HG03039 (cell line): Measurements from ENCODE around the gene KIF24.
"Not testable (repeated sequence)": the region's sequence is repeated elsewhere in the genome, so short reads cannot be mapped to it uniquely, and the experiment has no call there.

Experiments used
- ATAC-seq: cut with Tn5 transposase; IDR thresholded peaks from one replicate; pipeline ENCODE4 v1.9.1; 2021; ENCODE audit warnings: mild to moderate bottlenecking, moderate library complexity; ENCODE audit not compliant: unreplicated experiment

The KIF24 gene

DNA sequence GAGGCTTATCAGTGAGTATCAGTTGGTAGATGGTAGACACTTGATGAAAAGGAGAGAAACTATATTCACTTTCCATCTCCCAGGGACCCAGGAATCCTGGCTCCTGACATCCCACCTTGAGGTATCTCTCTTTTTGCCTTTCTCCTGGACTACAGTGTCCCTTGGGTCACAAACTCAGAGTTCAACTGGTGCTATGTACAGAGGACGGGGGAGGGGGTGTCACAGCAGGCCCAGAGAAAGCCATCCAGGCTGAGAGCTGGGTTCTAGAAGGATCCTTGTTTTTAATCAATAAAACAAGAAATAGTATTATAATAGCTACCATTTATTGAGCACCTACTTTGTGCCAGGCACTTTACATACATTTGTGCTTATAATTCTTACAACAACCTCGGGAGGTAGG is 37.3 kb upstream of the KIF24 start:
- ATAC-seq: no peak

DNA sequence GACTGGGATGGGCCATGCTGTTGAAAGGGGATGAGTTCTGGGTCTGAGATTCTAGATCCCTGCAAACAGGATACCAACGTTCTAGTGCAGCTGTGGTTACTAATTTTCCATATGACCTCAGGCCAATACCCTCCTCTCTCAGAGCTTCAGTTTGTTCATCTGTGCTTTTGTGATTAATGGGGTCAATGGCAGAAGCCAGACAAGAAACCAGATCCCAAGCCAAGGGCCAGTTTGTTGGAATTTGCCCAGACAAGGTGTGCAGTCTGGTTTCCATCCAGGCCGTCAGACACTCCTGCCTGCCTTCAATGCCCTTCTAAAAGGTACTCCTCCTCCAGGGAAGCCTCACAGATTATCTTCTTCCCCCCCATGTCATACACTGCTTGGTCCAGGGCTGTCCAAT is 36.2 kb upstream of the KIF24 start:
- ATAC-seq: no peak

DNA sequence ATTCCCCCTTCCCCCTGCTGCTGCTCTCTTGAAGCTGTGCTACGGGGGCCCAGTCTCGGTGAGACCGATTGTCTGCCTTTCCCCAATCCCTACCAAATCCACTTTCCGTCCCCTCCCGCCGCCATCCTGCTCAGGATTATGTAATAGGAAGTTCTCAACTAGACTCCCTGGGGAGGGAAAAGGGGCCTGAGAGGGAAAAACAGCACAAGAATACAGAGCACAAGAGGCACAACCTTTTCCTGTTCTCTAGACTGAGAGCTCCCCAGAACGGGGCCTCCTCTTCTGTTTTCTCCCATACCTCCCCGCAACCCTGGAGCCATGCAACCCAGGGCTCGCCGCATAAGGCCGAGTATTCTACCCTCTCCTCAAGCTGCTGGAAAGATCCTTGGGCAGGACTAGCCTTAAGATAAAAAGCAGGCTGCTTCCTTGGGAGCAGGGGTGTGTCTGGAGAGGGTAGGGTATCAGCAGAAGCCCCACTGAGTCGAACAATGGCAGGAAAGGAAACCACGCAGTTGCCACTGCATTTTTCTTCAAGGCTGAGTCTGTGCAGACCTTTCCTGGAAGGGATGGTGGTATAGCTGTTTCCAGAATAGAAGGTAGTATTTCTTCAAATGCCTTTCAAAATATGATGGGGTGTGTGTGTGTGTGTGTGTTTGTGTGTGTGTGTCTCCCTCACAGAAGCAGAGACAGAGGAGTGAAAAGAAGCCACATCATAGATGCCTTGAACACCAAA is 34.7 kb upstream of the KIF24 start:
- no peak for ATAC-seq

GRCh38 chr9:34362614-34363214 is 33.6 kb upstream of the KIF24 start:
- no peak for ATAC-seq

- ATAC-seq: not testable (repeated sequence)
Observed at GRCh38 chr9:34352957-34353356, 23.9 kb upstream of the KIF24 start.

- ATAC-seq: not testable (repeated sequence)
Observed at GRCh38 chr9:34352122-34352652, 23.1 kb upstream of the KIF24 start.

- no peak for ATAC-seq
Observed at GRCh38 chr9:34349324-34349723, 20.3 kb upstream of the KIF24 start.

GRCh38 chr9:34347800-34348158 is 18.7 kb upstream of the KIF24 start:
- ATAC-seq: no peak

GRCh38 chr9:34346873-34347799 is 18.1 kb upstream of the KIF24 start:
- no peak for ATAC-seq

- ATAC-seq: no peak
Observed at GRCh38 chr9:34343605-34344004, 14.5 kb upstream of the KIF24 start.

DNA sequence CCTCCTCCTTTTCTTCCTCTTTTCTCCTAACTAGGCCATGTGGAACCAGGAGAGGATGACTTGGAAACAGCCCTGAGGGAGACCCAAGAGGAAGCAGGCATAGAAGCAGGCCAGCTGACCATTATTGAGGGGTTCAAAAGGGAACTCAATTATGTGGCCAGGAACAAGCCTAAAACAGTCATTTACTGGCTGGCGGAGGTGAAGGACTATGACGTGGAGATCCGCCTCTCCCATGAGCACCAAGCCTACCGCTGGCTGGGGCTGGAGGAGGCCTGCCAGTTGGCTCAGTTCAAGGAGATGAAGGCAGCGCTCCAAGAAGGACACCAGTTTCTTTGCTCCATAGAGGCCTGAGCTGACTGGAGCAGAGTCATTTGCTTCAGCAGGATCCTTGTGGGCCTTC is 14.0 kb upstream of the KIF24 start:
- no peak for ATAC-seq

GRCh38 chr9:34341659-34342295 is 12.7 kb upstream of the KIF24 start:
- ATAC-seq: no peak

GRCh38 chr9:34338665-34339385 is 9.8 kb upstream of the KIF24 start:
- no peak for ATAC-seq

DNA sequence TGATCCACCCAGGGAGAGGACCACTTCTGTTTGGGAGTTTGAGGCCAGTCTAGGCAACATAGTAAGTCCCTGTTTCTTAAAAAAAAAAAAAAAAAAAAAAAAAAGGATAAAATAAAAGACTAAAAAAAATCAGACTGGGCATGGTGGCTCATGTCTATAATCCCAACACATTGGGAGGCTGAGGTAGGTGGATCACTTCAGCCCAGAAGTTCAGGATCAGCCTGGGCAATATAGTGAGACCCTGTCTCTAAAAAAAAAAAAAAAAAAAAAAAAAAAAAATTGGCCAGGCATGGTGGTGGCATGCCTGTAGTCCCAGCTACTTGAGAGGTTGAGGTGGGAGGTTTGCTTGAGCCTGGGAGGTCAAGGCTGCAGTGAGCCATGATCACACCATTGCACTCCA is 9.0 kb upstream of the KIF24 start:
- ATAC-seq: not testable (repeated sequence)

DNA sequence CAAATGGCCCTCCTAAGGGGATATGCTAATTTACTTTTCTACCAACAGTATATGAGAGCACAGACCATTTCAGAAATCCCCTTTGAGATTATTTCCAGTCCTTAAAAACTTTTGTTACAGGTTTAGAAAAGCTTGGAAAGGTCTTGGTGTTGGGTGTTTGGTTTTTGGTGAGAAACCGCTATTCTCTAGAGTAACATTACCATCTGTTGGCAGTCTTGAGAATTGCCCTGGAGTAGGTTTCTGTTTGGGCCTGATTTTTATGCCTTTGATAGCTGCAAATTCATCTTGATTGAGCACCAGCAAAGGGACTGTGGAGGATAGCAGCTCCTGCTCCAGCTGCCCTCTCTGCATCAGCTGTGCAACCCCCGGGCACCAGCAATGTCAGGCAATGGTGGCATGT is 8.3 kb upstream of the KIF24 start:
- ATAC-seq: no peak

DNA sequence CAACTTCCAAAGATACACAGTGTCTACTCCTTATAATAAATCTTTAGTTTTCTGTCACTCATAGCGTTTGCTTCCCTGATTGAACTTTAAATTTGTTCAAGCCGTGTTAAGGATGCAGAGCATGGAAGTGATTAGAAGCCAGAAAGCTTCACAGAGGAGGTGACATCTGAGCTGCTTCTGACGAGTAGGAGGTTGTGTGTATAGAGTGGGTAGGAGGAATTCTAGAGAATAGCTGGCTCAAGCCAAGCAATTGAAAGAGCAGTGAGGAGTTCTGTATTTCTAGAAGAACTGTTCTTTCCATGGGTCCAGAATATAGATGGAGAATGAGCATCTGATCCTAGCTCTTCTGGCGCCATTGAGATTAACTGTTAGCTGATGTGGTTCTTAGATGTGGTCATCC is 6.3 kb upstream of the KIF24 start:
- ATAC-seq: no peak

- no peak for ATAC-seq
Observed at GRCh38 chr9:34334916-34335315, 5.8 kb upstream of the KIF24 start.

- ATAC-seq: no peak
Observed at GRCh38 chr9:34334337-34334824, 5.3 kb upstream of the KIF24 start.

DNA sequence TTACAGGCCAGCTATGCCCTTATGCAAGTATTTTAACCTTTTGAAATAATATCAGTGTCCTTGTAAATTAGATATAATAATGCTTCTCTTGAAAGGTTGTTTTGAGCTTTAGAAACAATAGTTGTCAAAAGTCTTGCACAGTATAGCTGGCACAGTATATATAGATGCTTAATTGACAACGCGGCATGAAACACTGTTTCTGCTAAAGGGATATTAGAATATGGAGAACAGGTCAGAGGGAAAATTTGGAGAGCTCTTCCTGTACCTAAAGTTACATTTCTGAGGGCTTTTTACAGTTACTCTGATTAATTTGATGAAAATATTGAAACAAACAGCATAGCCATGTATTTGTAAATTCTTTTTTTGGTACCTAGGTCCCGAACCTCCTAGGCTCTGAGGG is 4.8 kb upstream of the KIF24 start:
- ATAC-seq: no peak
